Measurements from ENCODE around the gene USP17L15.
"Not testable (repeated sequence)": the region's sequence is repeated elsewhere in the genome, so short reads cannot be mapped to it uniquely, and the experiment has no call there.

DNA sequence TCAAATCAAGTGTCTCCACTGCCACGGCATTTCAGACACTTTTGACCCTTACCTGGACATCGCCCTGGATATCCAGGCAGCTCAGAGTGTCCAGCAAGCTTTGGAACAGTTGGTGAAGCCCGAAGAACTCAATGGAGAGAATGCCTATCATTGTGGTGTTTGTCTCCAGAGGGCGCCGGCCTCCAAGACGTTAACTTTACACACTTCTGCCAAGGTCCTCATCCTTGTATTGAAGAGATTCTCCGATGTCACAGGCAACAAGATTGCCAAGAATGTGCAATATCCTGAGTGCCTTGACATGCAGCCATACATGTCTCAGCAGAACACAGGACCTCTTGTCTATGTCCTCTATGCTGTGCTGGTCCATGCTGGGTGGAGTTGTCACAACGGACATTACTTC, 3.9 kb upstream of the USP17L15 start:
- TF ChIP-seq, protein P1, sequence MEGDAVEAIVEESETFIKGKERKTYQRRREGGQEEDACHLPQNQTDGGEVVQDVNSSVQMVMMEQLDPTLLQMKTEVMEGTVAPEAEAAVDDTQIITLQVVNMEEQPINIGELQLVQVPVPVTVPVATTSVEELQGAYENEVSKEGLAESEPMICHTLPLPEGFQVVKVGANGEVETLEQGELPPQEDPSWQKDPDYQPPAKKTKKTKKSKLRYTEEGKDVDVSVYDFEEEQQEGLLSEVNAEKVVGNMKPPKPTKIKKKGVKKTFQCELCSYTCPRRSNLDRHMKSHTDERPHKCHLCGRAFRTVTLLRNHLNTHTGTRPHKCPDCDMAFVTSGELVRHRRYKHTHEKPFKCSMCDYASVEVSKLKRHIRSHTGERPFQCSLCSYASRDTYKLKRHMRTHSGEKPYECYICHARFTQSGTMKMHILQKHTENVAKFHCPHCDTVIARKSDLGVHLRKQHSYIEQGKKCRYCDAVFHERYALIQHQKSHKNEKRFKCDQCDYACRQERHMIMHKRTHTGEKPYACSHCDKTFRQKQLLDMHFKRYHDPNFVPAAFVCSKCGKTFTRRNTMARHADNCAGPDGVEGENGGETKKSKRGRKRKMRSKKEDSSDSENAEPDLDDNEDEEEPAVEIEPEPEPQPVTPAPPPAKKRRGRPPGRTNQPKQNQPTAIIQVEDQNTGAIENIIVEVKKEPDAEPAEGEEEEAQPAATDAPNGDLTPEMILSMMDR (IDR thresholded peaks at IDR 0.05; ENCODE audit: low read depth, low read length): not testable (repeated sequence)
- TF ChIP-seq EZH2phosphoT487 (IDR thresholded peaks at IDR 0.05; ENCODE audit: low read depth): not testable (repeated sequence)
